Liver (tissue), 9 donors: ENCODE measurements around the gene LRRN3. TPM values are rescaled to one million over a fixed set of nuclear protein-coding genes. Genes with fewer than 3 reads are reported as not detected.

Source experiments
- DNase-seq: peaks from one replicate; pipeline ENCODE4 v3.0.0-alpha.2; 2017; ENCODE audit warnings: low spot score
- H3K27ac ChIP-seq, 2 donors: one replicate each; pipeline ENCODE4 v1.7.0; 2013; ENCODE audit warnings: inconsistent platforms in 2 of 2, low read length in 2 of 2, control low read depth in 1 of 2, low read depth in 1 of 2, mild to moderate bottlenecking in 1 of 2
- H3K27me3 ChIP-seq, 4 donors: one replicate each; pipeline versions ENCODE4 v1.6.1 to v1.7.0; 2013; ENCODE audit warnings: low read length in 3 of 4, inconsistent platforms in 1 of 4, mild to moderate bottlenecking in 1 of 4, moderate library complexity in 1 of 4; ENCODE audit not compliant: control insufficient read depth in 4 of 4, insufficient read depth in 4 of 4
- H3K36me3 ChIP-seq, 4 donors: one replicate each; pipeline versions ENCODE4 v1.6.1 to v1.7.0; 2013; ENCODE audit warnings: low read length in 3 of 4, mild to moderate bottlenecking in 3 of 4, low read depth in 1 of 4, moderate library complexity in 1 of 4; ENCODE audit not compliant: control insufficient read depth in 4 of 4, insufficient read depth in 3 of 4
- H3K4me1 ChIP-seq, 4 donors: one replicate each; pipeline versions ENCODE4 v1.6.1 to v1.7.0; 2013; ENCODE audit warnings: low read length in 3 of 4, mild to moderate bottlenecking in 3 of 4, moderate library complexity in 1 of 4; ENCODE audit not compliant: control insufficient read depth in 4 of 4, insufficient read depth in 4 of 4
- H3K4me3 ChIP-seq, 3 donors: one replicate each; pipeline versions ENCODE4 v1.6.1 to v1.7.0; 2013; ENCODE audit warnings: low read length in 3 of 3, control low read depth in 1 of 3, low read depth in 1 of 3, mild to moderate bottlenecking in 1 of 3
- H3K9ac ChIP-seq, 2 donors: one replicate each; pipeline ENCODE4 v1.7.0; 2013; ENCODE audit warnings: low read length in 2 of 2, mild to moderate bottlenecking in 2 of 2, moderate library complexity in 2 of 2, control low read depth in 1 of 2, low read depth in 1 of 2
- H3K9me3 ChIP-seq, 4 donors: one replicate each; pipeline versions ENCODE4 v1.6.1 to v1.7.0; 2013; ENCODE audit warnings: low read length in 3 of 4; ENCODE audit not compliant: control insufficient read depth in 4 of 4
- EGR1 ChIP-seq, 2 donors: IDR thresholded peaks; 2 replicates each; pipeline ENCODE4 v1.6.1; 2016 to 2018; ENCODE audit warnings: antibody characterized with exemption in 2 of 2, low read depth in 2 of 2
- FOXA1 ChIP-seq: IDR thresholded peaks from 2 replicates; pipeline ENCODE4 v1.6.1; 2016; ENCODE audit warnings: antibody characterized with exemption
- FOXA2 ChIP-seq: IDR thresholded peaks from 2 replicates; pipeline ENCODE4 v1.6.1; 2016; ENCODE audit warnings: antibody characterized with exemption
- GABPA ChIP-seq, 2 donors: IDR thresholded peaks in 1 of 2; conservative IDR thresholded peaks in 1 of 2; 2 replicates each; pipeline ENCODE4 v1.6.1; 2016; ENCODE audit warnings: antibody characterized with exemption in 2 of 2, mild to moderate bottlenecking in 1 of 2, moderate library complexity in 1 of 2
- HNF4A ChIP-seq, 2 donors: conservative IDR thresholded peaks; 2 replicates each; pipeline ENCODE4 v1.6.1; 2016; ENCODE audit warnings: antibody characterized with exemption in 2 of 2, mild to moderate bottlenecking in 2 of 2
- HNF4G ChIP-seq: IDR thresholded peaks from 2 replicates; pipeline ENCODE4 v1.6.1; 2016; ENCODE audit warnings: antibody characterized with exemption
- JUND ChIP-seq, 2 donors: IDR thresholded peaks; 2 replicates each; pipeline ENCODE4 v1.6.1; 2016; ENCODE audit warnings: antibody characterized with exemption in 2 of 2
- NR2F2 ChIP-seq: IDR thresholded peaks from 2 replicates; pipeline ENCODE4 v1.6.1; 2016; ENCODE audit warnings: antibody characterized with exemption
- RAD21 ChIP-seq, 2 donors: IDR thresholded peaks; 2 replicates each; pipeline ENCODE4 v1.6.1; 2016; ENCODE audit warnings: antibody characterized with exemption in 2 of 2, mild to moderate bottlenecking in 2 of 2
- RXRA ChIP-seq, 2 donors: IDR thresholded peaks; 2 replicates each; pipeline ENCODE4 v1.6.1; 2017 to 2018; ENCODE audit warnings: antibody characterized with exemption in 2 of 2, mild to moderate bottlenecking in 1 of 2
- SP1 ChIP-seq: IDR thresholded peaks from 2 replicates; pipeline ENCODE4 v1.6.1; 2018; ENCODE audit warnings: antibody characterized with exemption, mild to moderate bottlenecking
- TAF1 ChIP-seq: conservative IDR thresholded peaks from 2 replicates; pipeline ENCODE4 v1.6.1; 2016; ENCODE audit warnings: antibody characterized with exemption, mild to moderate bottlenecking
- YY1 ChIP-seq: IDR thresholded peaks from 2 replicates; pipeline ENCODE4 v1.6.1; 2016; ENCODE audit warnings: antibody characterized with exemption, mild to moderate bottlenecking
- WGBS: extraction: QIAGEN DNeasy Blood & Tissue Kit; methylation state at CpG from one replicate; pipeline ENCODE4 v1.1.7; 2013; 5-methylcytosine and 5-hydroxymethylcytosine counted together
- polyA plus RNA-seq, 2 donors: library from polyadenylated mRNA; stranded (reverse) in 1 of 2; unstranded in 1 of 2; fragments of 200-250 nt in 1 of 2; fragments of >200 nt in 1 of 2; fragmentation: Nextera tagmentation in 1 of 2; extraction: Ambion mirVana in 1 of 2; gene quantifications; one replicate each; pipeline versions ENCODE4 v1.2.1 to v1.2.3, GENCODE V29; 2013 to 2015
- total RNA-seq, 2 donors: library from RNA; depleted of rRNA; stranded (reverse); fragments of >200 nt; gene quantifications; one replicate each; pipeline ENCODE4 v1.2.3, GENCODE V29; 2014
- TF ChIP-seq, protein P1 (sequence below): IDR thresholded peaks from 2 replicates; pipeline ENCODE4 v1.6.1; 2016; ENCODE audit warnings: antibody characterized with exemption
- TF ChIP-seq, protein P2 (sequence below): IDR thresholded peaks from 2 replicates; pipeline ENCODE4 v1.6.1; 2016; ENCODE audit warnings: antibody characterized with exemption
- TF ChIP-seq, protein P3 (sequence below): IDR thresholded peaks from 2 replicates; pipeline ENCODE4 v1.6.1; 2016; ENCODE audit warnings: antibody characterized with exemption
- TF ChIP-seq, protein P4 (sequence below): IDR thresholded peaks from 2 replicates; pipeline ENCODE4 v1.6.1; 2016; ENCODE audit warnings: antibody characterized with exemption, mild to moderate bottlenecking
- TF ChIP-seq, protein P5 (sequence below): fragments of 150-350 bp; IDR thresholded peaks from 2 replicates; pipeline ENCODE4 v1.5.1; 2017; ENCODE audit warnings: improper control_type of control experiment, low read depth, low read length; ENCODE audit not compliant: missing input control
- donor health status: healthy.
- donor health status: healthy.
- donor health status: healthy.
- donor health status: healthy.
- donor health status: healthy.

Gene LRRN3
- total and polyA plus RNA-seq, 4 donors, result 0.18 to 1.1 (median 0.32) TPM

DNA sequence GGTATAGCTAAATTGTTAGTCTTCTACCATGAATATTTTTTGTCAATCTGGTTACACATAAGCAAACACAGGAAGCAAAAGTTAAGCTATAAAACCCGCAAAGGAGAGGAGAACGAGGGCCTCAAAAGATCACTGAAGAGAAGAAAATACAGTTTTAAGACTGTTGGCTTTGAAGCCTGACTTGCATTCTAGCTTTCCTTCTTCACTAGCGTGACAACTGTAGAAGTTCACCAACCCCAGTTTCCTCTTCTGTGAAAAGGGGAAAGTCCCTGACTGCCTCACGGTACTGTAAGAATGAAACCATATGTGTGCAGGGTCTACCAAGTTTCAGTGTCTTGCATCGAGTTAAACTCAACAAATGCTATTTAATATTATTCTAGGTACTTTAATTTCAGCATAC, 7.5 kb upstream of the LRRN3 start:
- Histone ChIP-seq H3K9me3 (no peaks in the 10 kb centered on the region), H3K9ac (no peak overlapping the region), H3K4me1 (no peaks in the 10 kb centered on the region), H3K4me3 (no peak overlapping the region), H3K27ac (no peak overlapping the region), H3K36me3 (no peaks in the 10 kb centered on the region), H3K27me3 (no peaks in the 10 kb centered on the region)
- 75% methylated on average over 5 of the region's 5 CpGs for WGBS
- TF ChIP-seq HNF4G (no peak), TAF1 (no peak)
- DNase-seq, result no peak

DNA sequence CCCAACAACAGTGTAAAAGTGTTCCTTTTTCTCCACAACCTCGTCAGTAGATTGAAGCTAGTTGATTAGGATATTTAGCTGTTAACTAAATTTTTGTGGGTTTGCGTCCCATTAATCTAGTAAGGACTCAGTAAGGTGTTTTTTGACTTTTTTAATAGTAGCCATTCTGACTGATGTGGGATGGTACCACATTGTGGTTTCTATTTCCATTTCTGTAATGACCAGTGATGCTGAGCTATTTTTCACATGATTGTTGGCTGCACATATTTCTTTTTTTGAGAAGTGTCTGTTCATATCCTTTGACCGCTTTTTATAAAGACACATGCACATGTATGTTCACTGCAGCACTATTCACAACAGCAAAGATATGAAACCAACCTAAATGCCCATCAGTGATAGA, 5.6 kb upstream of the LRRN3 start:
- Histone ChIP-seq H3K4me1 (no peaks in the 10 kb centered on the region), H3K9me3 (no peaks in the 10 kb centered on the region), H3K4me3 (no peak overlapping the region), H3K36me3 (no peaks in the 10 kb centered on the region), H3K9ac (no peak overlapping the region), H3K27ac (no peak overlapping the region), H3K27me3 (no peaks in the 10 kb centered on the region)
- TF ChIP-seq, protein P1, sequence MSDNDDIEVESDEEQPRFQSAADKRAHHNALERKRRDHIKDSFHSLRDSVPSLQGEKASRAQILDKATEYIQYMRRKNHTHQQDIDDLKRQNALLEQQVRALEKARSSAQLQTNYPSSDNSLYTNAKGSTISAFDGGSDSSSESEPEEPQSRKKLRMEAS, result no peak
- no peak for TF ChIP-seq TAF1
- no peak for TF ChIP-seq EGR1 (IDR thresholded peaks at IDR 0.05; ENCODE audit: low read depth in 2 of 2)
- TF ChIP-seq RXRA (IDR thresholded peaks at IDR 0.05), result no peak
- 97% methylated on average over 3 of the region's 3 CpGs for WGBS
- no peak for DNase-seq

DNA sequence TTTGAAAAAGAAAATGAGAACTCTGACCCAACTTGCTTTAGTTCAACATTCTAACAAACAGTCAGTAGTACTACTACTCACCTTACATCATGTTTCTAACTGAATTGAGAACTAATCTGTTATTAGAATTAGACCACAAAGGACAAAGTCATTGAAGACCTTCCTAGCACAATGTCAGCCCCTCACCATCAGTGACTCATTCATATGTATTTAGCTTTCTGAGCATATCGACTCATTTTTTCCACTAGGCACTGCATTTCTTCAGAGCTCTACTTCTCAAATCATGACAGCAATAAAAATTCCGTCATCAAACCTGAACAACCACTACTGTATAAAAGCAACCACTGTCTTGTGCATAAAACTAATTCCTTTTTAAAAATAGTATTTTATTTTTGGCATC, 4.4 kb upstream of the LRRN3 start:
- Histone ChIP-seq H3K9me3 (no peaks in the 10 kb centered on the region), H3K4me1 (no peaks in the 10 kb centered on the region), H3K36me3 (no peaks in the 10 kb centered on the region), H3K9ac (no peak overlapping the region), H3K27me3 (no peaks in the 10 kb centered on the region), H3K4me3 (no peak overlapping the region), H3K27ac (no peak overlapping the region)
- no peak for DNase-seq
- TF ChIP-seq, protein P2, sequence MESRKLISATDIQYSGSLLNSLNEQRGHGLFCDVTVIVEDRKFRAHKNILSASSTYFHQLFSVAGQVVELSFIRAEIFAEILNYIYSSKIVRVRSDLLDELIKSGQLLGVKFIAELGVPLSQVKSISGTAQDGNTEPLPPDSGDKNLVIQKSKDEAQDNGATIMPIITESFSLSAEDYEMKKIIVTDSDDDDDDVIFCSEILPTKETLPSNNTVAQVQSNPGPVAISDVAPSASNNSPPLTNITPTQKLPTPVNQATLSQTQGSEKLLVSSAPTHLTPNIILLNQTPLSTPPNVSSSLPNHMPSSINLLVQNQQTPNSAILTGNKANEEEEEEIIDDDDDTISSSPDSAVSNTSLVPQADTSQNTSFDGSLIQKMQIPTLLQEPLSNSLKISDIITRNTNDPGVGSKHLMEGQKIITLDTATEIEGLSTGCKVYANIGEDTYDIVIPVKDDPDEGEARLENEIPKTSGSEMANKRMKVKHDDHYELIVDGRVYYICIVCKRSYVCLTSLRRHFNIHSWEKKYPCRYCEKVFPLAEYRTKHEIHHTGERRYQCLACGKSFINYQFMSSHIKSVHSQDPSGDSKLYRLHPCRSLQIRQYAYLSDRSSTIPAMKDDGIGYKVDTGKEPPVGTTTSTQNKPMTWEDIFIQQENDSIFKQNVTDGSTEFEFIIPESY, result no peak
- TF ChIP-seq YY1 (no peak), RAD21 (IDR thresholded peaks at IDR 0.05) (no peak), EGR1 (IDR thresholded peaks at IDR 0.05; ENCODE audit: low read depth in 2 of 2) (no peak), HNF4G (no peak), FOXA1 (no peak), HNF4A (conservative IDR thresholded peaks at IDR 0.05) (no peak), GABPA (IDR thresholded peaks at IDR 0.05 in 1 of 2, conservative IDR thresholded peaks at IDR 0.05 in 1 of 2) (no peak), JUND (IDR thresholded peaks at IDR 0.05) (no peak), TAF1 (no peak), NR2F2 (no peak), RXRA (IDR thresholded peaks at IDR 0.05) (no peak), FOXA2 (no peak), SP1 (no peak)
- TF ChIP-seq, protein P3, sequence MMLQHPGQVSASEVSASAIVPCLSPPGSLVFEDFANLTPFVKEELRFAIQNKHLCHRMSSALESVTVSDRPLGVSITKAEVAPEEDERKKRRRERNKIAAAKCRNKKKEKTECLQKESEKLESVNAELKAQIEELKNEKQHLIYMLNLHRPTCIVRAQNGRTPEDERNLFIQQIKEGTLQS, result no peak
- TF ChIP-seq, protein P4, sequence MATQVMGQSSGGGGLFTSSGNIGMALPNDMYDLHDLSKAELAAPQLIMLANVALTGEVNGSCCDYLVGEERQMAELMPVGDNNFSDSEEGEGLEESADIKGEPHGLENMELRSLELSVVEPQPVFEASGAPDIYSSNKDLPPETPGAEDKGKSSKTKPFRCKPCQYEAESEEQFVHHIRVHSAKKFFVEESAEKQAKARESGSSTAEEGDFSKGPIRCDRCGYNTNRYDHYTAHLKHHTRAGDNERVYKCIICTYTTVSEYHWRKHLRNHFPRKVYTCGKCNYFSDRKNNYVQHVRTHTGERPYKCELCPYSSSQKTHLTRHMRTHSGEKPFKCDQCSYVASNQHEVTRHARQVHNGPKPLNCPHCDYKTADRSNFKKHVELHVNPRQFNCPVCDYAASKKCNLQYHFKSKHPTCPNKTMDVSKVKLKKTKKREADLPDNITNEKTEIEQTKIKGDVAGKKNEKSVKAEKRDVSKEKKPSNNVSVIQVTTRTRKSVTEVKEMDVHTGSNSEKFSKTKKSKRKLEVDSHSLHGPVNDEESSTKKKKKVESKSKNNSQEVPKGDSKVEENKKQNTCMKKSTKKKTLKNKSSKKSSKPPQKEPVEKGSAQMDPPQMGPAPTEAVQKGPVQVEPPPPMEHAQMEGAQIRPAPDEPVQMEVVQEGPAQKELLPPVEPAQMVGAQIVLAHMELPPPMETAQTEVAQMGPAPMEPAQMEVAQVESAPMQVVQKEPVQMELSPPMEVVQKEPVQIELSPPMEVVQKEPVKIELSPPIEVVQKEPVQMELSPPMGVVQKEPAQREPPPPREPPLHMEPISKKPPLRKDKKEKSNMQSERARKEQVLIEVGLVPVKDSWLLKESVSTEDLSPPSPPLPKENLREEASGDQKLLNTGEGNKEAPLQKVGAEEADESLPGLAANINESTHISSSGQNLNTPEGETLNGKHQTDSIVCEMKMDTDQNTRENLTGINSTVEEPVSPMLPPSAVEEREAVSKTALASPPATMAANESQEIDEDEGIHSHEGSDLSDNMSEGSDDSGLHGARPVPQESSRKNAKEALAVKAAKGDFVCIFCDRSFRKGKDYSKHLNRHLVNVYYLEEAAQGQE, result no peak
- TF ChIP-seq, protein P1, result no peak
- TF ChIP-seq, protein P5, sequence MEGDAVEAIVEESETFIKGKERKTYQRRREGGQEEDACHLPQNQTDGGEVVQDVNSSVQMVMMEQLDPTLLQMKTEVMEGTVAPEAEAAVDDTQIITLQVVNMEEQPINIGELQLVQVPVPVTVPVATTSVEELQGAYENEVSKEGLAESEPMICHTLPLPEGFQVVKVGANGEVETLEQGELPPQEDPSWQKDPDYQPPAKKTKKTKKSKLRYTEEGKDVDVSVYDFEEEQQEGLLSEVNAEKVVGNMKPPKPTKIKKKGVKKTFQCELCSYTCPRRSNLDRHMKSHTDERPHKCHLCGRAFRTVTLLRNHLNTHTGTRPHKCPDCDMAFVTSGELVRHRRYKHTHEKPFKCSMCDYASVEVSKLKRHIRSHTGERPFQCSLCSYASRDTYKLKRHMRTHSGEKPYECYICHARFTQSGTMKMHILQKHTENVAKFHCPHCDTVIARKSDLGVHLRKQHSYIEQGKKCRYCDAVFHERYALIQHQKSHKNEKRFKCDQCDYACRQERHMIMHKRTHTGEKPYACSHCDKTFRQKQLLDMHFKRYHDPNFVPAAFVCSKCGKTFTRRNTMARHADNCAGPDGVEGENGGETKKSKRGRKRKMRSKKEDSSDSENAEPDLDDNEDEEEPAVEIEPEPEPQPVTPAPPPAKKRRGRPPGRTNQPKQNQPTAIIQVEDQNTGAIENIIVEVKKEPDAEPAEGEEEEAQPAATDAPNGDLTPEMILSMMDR, result no peak
- WGBS, result 97% methylated on average over 2 of the region's 2 CpGs
